Endodermal cell (in vitro differentiated cells): ENCODE results near the gene OR4D2. TPM values are rescaled to one million over a fixed set of nuclear protein-coding genes. Genes with fewer than 3 reads are reported as not detected.

ENCODE experiments used
- DNase-seq: peaks from one replicate; pipeline ENCODE4 v3.0.0-alpha.2; 2017
- H3K27ac ChIP-seq: 2 replicates; pipeline ENCODE4 v1.5.1; 2013; ENCODE audit warnings: mild to moderate bottlenecking, low read depth, low read length, moderate library complexity
- H3K27me3 ChIP-seq: 2 replicates; pipeline ENCODE4 v1.6.1; 2013; ENCODE audit warnings: mild to moderate bottlenecking, low read length, moderate library complexity; ENCODE audit not compliant: insufficient read depth, control insufficient read depth, poor library complexity, severe bottlenecking
- H3K36me3 ChIP-seq: 2 replicates; pipeline ENCODE4 v1.7.0; 2013; ENCODE audit warnings: mild to moderate bottlenecking, low read length, moderate library complexity; ENCODE audit not compliant: control insufficient read depth, insufficient read depth
- H3K4me1 ChIP-seq: one replicate; pipeline ENCODE4 v1.7.0; 2013; ENCODE audit warnings: low read length; ENCODE audit not compliant: control insufficient read depth, insufficient read depth
- H3K4me3 ChIP-seq: 2 replicates; pipeline ENCODE4 v1.5.1; 2013; ENCODE audit warnings: mild to moderate bottlenecking, low read length, moderate library complexity
- H3K9ac ChIP-seq: 2 replicates; pipeline ENCODE4 v1.6.1; 2013; ENCODE audit warnings: mild to moderate bottlenecking, low read length, moderate library complexity; ENCODE audit not compliant: poor library complexity, severe bottlenecking; ENCODE audit errors: extremely low read depth
- H3K9me3 ChIP-seq: 2 replicates; pipeline ENCODE4 v1.6.1; 2013; ENCODE audit warnings: mild to moderate bottlenecking, low read length, moderate library complexity; ENCODE audit not compliant: control insufficient read depth
- H3K27ac Mint-ChIP-seq: 2 replicates; pipeline ENCODE4 v1.8.0; 2020; ENCODE audit warnings: mixed read lengths
- H3K27me3 Mint-ChIP-seq: 2 replicates; pipeline ENCODE4 v1.8.0; 2021; ENCODE audit warnings: mild to moderate bottlenecking, mixed read lengths; ENCODE audit not compliant: insufficient read depth
- H3K36me3 Mint-ChIP-seq: 2 replicates; pipeline ENCODE4 v1.8.0; 2020; ENCODE audit warnings: low read depth, mixed read lengths
- H3K4me1 Mint-ChIP-seq: 2 replicates; pipeline ENCODE4 v1.8.0; 2020; ENCODE audit warnings: mixed read lengths
- H3K4me3 Mint-ChIP-seq: 2 replicates; pipeline ENCODE4 v1.8.0; 2020; ENCODE audit warnings: mild to moderate bottlenecking, moderate library complexity, mixed read lengths
- H3K9me3 Mint-ChIP-seq: 2 replicates; pipeline ENCODE4 v1.8.0; 2020; ENCODE audit warnings: mild to moderate bottlenecking, mixed read lengths
- CTCF ChIP-seq: fragments of 200-600 bp; sonication (generic); conservative IDR thresholded peaks from 2 replicates; pipeline ENCODE4 v1.5.0; 2021; ENCODE audit warnings: antibody characterized with exemption, mild to moderate bottlenecking
- WGBS, 2 experiments: methylation state at CpG; one replicate each; pipeline versions ENCODE4 v1.1.5 to v1.1.7; 2013; ENCODE audit warnings: missing lambda C conversion rate in 2 of 2, mixed read lengths in 1 of 2; ENCODE audit not compliant: insufficient coverage in 1 of 2, insufficient read length in 1 of 2; 5-methylcytosine and 5-hydroxymethylcytosine counted together
- total RNA-seq, 2 donors: library from RNA; stranded (reverse); fragmentation: NEBNext Ultra II Directional in 1 of 2; extraction: Animal tissue kit (Norgen Biotek cat#: 25700) in 1 of 2; gene quantifications; 2 replicates in 1 of 2; 3 replicates in 1 of 2; pipeline ENCODE4 v1.2.1, GENCODE V29; 2021

OR4D2 gene
- total RNA-seq, 2 donors from 2014 or later, result not detected

- no peak overlapping the region for H3K27ac Mint-ChIP-seq
- H3K36me3 ChIP-seq, result no peaks in the 10 kb centered on the region
- H3K4me1 ChIP-seq, result no peaks in the 10 kb centered on the region
- no peak overlapping the region for H3K9ac ChIP-seq
- no peak overlapping the region for H3K4me3 ChIP-seq
- no peaks in the 10 kb centered on the region for H3K9me3 Mint-ChIP-seq
- no peak for DNase-seq
- peaks cover 11% of the 10 kb centered on the region for H3K27me3 Mint-ChIP-seq
- no peak overlapping the region for H3K4me3 Mint-ChIP-seq
- no peaks in the 10 kb centered on the region for H3K36me3 Mint-ChIP-seq
- TF ChIP-seq CTCF, result no peak
- no peaks in the 10 kb centered on the region for H3K4me1 Mint-ChIP-seq
- peaks cover 11% of the 10 kb centered on the region for H3K27me3 ChIP-seq
- H3K9me3 ChIP-seq, result no peaks in the 10 kb centered on the region
- H3K27ac ChIP-seq, result no peak overlapping the region
- WGBS, 2 experiments, result 47 to 53% methylated on average over 6 of the region's 7 CpGs
Measured at GRCh38 chr17:58176200-58176599, 9.4 kb downstream of the OR4D2 start.

GRCh38 chr17:58181796-58182195 lies 15.0 kb downstream of the OR4D2 start:
- Histone ChIP-seq H3K9ac (no peak overlapping the region), H3K9me3 (no peaks in the 10 kb centered on the region), H3K36me3 (no peaks in the 10 kb centered on the region), H3K4me1 (no peaks in the 10 kb centered on the region), H3K4me3 (no peak overlapping the region), H3K27me3 (peaks cover 6% of the 10 kb centered on the region), H3K27ac (no peak overlapping the region)
- no peaks in the 10 kb centered on the region for H3K9me3 Mint-ChIP-seq
- peaks cover 8% of the 10 kb centered on the region for H3K27me3 Mint-ChIP-seq
- no peak overlapping the region for H3K27ac Mint-ChIP-seq
- no peak overlapping the region for H3K4me3 Mint-ChIP-seq
- H3K4me1 Mint-ChIP-seq, result no peaks in the 10 kb centered on the region
- DNase-seq, result no peak
- 74 to 87% methylated on average over 2 to 4 of the region's 4 CpGs for WGBS, 2 experiments
- TF ChIP-seq CTCF, result no peak
- H3K36me3 Mint-ChIP-seq, result no peaks in the 10 kb centered on the region

GRCh38 chr17:58183514-58183913 lies 16.7 kb downstream of the OR4D2 start:
- no peaks in the 10 kb centered on the region for H3K36me3 Mint-ChIP-seq
- no peak overlapping the region for H3K9ac ChIP-seq
- peaks cover 10% of the 10 kb centered on the region for H3K27me3 ChIP-seq
- H3K4me1 Mint-ChIP-seq, result no peaks in the 10 kb centered on the region
- H3K9me3 ChIP-seq, result no peaks in the 10 kb centered on the region
- no peak overlapping the region for H3K27ac ChIP-seq
- H3K9me3 Mint-ChIP-seq, result no peaks in the 10 kb centered on the region
- 86 to 88% methylated on average over 3 to 4 of the region's 4 CpGs for WGBS, 2 experiments
- no peak for DNase-seq
- peaks cover 7% of the 10 kb centered on the region for H3K27me3 Mint-ChIP-seq
- H3K36me3 ChIP-seq, result no peaks in the 10 kb centered on the region
- no peak for TF ChIP-seq CTCF
- no peak overlapping the region for H3K27ac Mint-ChIP-seq
- H3K4me3 Mint-ChIP-seq, result no peak overlapping the region
- H3K4me1 ChIP-seq, result no peaks in the 10 kb centered on the region
- H3K4me3 ChIP-seq, result no peak overlapping the region
